HG02981 (cell line): ENCODE results near the gene A2M.
"Not testable (repeated sequence)": the region's sequence is repeated elsewhere in the genome, so short reads cannot be mapped to it uniquely, and the experiment has no call there.

Experiments
- ATAC-seq: cut with Tn5 transposase; IDR thresholded peaks from one replicate; pipeline ENCODE4 v1.9.1; 2021; ENCODE audit warnings: mild to moderate bottlenecking, moderate library complexity; ENCODE audit not compliant: unreplicated experiment

A2M gene

DNA sequence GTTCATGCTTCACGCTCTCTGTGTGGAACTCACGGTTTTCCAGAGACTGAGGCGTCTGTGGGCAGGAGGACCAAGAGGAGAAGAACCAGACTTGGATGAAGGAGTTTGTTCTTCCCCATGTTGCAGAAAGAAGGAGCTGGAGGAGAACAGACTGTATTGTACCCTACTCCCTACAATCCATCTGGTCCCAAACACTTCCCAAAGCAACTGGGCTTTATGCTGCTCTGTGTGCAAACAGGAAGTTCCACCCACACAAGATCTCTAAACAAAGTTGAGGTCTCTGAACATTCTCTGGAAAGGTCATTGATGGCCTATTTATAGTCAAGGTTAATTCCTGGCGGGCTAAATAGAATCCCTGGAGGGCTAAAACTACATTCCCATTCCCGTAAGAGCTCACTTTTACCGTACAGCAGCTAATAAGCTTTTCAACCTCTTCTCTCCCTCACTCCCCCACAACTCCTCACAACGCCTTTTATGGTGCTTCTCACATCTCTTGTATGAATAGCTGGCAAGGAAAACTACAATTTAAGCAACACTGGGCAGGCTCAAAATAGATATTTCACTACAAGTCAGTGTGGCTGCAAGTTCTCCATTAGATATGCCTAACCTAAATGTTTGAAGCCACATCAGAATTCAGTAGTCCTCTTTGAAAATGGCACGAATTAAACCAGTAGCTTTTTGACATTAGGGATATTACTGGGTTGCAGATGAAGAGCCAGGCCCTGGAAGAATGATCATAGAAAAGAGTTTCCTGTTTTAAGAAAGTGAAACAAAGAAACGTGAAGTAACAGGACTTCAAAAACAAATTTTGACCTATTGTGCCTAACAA lies at the start of gene A2M:
A2M (minus strand) TSS at position 189 of the 829 bp plus-strand sequence; CDS start at position 119, 70 bp downstream.
- no peak for ATAC-seq

DNA sequence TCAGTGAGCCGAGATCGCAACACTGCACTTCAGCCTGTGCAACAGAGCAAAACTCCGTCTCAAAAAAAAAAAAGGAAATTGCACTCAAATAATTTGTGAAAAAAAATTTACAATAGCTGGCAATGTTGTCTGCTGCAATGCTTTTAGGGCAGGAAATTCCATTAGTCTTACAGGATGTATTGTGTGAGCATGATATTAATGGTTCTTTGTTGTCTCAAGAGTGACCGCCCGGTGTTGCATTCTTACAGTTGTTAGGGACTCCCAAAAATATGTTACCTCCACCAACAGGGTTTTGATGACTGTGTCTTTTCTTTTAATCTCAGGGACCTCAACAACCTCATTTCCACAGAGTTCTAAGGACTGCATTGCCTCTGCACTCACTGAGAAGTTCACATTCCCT lies 47.7 kb upstream of the A2M start:
- ATAC-seq, result no peak

DNA sequence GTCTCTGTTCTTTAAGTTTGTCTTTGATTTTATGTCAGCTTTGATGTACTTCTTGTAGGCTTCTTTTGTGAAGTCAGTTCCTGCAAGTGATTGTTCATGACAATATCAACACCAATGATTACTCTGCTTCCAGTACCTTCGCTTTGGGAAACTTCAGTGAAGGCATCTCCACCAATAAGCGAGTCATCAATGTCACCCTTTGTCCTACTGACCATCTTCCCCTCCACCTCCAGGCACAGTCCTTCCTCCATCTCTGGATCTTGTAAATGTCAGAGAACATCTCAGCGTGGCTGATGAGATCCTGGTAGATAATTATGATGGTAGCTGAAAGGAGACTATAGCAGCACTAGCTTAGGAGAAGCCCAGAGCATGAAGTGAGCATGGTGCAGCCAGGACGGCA lies 40.4 kb upstream of the A2M start:
- ATAC-seq, result no peak

DNA sequence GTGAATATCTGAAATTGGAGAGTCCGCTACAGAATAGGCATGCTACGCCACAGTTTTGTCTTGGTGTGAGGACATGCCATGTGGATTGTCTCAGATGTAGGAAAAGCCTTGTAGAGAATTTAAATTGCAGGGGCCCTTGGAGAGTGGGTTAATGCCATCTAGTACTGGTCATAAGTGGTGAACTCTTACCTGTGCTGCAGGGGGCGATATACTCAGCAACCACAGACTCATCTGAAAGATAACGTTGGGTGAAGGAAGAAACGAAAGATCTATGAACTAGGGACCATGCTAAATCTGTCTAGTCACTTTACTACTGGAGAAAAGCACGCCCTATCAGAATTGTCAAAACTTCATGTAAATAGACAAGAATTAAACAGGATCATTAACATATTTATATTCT lies 33.7 kb upstream of the A2M start:
- no peak for ATAC-seq

DNA sequence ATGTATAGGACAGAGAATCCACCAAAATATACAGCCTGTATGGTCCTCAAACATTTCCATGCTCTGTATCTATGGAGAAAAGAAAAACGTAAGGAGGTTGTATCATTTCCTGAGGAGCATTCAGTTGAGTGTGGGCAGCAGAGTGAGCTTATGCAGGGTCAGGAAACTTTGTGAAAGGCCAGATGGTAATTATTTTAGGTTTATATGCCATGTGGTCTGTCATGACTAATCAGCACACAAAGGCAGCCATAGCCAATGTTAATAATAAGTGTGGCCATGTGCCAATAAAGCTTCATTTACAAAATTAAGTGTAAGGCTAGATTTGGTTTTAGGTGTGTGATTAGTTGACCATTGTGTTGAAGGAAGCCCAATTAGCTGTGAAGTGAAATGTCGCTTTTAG lies 33.2 kb upstream of the A2M start:
- no peak for ATAC-seq

DNA sequence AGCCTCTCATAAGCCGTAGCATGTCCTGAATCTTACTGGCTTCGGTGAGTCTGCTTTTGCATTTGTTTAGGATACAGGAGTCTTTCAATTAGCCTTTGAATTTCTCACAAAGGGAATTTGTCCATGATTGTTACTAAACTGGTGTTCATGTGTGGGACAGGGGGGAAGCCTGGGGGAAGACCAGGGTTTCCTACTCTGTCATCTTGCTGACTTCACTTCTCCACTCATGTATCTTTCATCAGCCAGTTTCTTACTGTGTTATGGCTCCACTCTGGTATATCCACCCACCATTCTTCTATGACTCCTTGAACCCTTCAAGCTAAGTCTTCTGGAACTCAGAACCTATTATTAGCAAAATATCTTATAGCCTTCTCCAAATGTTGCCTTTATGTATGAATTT lies 31.7 kb upstream of the A2M start:
- ATAC-seq, result no peak

DNA sequence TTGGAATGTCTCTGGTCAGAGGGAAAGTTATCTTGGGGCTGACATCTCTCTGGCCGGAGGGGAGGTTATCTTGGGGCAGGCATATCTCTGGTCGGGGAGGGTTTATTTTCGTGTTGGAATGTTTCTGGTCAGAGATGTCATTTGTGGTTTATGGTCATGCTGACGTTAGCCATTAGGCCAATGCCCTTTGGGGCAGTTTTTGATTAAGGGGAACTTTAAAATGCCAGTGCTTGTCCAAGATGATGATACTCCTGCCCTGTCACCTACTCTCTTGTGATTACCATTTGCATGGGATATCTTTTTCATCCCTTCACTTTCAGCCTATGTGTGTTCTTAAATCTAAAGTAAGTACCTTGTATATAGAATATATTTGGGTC lies 29.0 kb upstream of the A2M start:
- no peak for ATAC-seq

DNA sequence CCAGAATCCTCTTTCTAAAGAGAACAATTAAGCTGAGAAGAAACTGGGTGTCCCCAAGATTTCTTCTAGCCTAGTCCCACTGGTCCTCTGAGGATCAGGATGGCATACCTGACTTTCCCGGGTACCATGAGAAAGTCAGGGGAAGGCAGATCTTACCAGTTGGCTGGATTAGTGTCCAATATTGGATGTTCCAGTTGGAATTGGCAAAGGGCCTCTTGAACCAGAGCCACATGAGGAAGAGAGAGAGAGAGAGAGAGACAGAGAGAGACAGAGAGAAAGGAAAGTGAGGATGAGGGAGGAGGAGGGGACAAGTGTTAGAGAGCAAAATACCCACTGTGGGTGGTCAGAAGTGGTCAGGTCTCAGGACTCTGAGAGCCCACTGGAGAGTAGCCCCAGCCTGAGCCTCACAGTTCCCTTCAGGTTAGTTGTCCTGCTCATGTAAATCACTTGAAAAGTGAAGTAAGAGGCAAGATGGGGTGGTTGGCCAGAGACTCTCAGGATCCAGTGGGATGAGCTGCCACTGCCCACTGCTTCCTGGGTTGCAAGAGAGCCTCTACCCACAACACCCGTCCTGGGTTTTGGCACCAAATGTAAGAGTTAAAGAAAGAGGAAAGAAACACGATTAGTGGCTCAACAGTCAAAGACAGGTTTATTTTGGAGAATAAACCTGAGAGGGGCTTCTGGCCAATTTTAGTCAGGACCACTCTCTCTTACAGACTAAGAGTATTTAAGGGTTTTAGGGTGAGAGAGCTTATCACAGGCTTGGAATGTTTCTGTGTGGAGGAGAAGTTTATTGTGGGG lies 28.4 kb upstream of the A2M start:
- ATAC-seq, result no peak

DNA sequence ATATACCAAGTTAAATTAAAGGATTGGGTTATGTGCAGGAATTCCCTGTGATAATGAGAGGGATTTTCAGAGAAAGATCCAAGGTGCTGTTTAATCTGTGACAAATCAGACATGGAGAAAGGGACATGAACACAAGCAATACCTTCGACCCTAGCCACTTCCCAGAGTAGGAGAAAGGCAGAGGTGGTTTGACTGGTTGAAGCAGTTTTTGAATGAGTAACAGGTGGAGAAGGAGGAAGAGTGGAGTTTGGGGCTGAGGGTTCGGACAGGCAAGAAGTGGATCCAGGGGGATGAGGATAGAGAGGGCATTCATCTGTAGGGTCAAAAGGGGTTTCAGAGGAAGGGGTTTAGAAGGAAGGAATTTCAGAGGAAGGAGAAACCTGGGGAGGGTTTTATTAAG lies 27.4 kb upstream of the A2M start:
- no peak for ATAC-seq

DNA sequence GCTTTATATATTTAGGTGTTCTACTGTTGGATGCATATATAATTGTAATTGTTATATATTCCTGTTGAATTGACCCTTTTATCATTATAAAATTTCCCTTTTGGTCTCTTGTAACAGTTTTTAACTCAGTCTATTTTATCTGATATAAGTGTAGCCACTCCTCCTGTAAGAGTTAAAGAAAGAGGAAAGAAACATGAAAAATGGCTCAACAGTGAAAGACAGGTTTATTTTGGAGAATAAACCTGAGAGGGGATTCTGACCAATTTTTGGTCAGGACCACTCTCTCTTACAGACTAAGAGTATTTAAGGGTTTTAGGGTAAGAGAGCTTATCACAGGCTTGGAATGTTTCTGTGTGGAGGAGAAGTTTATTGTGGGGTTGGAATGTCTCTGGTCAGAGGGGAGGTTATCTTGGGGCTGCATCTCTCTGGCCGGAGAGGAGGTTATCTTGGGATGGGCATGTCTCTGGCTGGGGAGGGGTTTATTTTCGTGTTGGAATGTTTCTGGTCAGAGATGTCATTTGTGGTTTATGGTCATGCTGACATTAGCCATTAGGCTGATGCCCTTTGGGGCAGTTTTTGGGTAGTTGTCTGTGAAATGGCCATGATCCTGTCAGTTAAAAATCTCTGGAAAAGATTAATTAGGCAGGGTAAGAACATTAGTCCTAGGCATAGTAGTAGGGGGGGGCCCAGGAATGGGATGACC lies 24.0 kb upstream of the A2M start:
- ATAC-seq, result not testable (repeated sequence)

DNA sequence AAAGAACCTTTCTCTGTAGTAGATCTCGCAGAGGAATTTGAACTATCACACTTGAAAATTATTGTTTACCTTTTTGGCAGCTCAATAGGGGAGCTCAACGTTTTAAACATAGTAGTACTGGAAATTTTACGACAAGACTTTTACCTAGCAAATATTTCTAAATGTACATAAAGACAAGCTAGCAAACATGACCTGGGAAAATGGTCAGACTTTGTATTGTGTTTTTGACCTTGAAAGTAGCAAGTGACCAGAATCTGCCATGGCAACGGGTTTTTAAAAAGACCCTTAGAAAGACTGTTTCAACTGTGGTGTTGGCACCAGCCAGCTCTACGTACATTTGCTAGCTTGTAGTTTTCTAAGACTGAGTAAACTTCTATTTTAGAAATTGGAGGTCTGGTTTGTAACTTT lies 20.2 kb upstream of the A2M start:
- ATAC-seq, result no peak

DNA sequence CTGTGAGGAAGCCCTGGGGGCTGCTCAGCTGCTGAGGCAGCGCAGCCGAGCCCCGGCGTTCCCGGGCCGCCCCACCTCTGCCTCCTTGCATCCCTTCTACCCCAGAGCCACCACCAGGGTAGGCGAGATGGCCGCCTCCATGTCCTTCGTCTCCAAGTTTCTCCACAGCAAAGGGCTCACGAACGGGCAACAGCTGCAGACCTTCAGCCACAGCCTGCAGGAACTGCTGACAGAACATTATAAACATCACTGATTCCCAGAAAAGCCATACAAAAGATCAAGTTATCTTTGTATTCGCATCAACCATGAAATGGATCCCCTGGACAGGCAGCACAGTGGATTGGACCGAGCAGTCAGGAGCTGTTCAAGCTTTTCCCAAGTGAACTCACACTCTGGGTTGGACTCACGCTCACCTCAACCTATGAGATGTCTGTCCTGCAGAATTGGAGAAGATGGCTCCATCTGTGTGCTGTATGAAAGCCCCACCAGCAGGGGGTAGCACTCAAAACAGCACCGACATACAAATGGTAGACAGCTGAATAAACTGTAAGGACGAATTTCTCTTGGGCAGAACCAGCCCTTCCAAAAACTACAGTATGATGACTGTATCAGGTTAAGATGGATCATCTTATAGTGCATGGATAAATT lies 19.4 kb upstream of the A2M start:
- ATAC-seq, result no peak

DNA sequence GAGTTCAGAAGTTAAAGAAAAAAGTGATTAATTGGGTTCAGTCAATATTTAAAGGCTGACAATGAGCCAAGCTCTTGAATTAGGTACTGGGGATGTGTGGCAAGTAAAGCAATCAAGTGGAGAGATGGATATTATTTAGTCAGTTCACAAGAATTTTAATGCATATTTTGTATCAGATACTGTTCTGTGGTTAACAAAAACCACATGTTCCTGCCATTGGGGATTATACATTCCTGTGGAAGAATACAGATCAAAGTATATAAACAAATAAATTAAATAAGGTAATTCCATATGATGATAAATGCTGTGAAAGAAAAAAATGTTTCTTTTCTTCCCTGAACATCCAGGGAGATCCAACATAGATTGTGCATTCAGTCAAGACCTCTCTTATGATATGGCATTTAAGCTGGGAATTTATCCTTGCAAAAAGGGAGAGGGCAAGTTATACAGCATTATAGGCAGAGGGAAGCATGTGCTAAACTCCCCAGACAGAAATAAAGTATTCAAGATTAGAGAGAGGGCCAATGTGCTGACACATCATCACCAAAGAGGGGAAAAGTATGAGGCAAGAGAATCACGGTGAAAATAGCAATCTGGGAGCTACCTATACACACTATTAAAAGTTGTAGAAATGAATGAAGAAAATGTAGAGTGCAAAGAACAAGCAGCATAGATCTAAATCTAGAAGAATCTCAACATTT lies 17.6 kb upstream of the A2M start:
- no peak for ATAC-seq

DNA sequence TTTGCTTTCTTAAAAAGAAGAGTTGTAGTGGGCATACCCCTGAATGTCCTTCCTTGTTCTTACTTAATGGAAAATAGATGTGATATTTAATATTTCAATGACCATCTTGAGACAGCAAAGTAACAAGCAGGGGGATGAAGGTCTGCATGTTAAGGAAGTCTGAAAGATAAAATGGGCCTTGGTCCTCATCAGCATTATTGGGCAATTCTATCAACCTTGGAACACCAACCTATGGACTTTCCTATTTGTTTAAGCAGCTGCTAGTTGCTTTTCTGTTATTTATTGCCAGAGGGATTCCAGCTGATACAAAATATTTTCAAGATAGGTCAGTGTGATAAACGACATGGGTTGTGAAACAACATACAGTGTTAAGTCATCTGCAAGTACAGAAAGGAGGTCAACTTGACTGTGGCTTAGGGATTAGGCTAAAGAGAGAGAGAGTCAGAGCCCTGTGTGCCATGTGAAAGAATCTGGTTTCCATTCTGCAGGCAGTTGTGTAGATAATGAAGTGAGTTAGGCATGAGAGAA lies 16.4 kb upstream of the A2M start:
- ATAC-seq, result no peak

DNA sequence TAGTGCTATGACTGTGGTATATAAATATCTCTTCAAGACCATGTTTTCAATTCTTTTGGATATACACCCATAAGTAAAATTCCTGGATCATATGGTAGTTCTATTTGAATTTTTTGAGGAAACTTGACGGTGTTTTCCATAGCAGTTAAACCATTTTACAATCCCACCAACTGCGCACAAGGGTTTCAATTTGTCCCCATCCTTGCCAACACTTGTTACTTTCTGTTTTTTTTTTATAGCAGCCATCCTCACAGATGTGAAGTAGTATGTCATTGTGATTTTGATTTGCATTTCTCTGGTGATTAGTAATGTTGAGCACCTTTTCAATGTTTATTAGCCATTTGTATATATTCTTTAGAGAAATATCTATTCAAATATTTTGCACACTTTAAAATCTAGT lies 14.5 kb upstream of the A2M start:
- no peak for ATAC-seq

DNA sequence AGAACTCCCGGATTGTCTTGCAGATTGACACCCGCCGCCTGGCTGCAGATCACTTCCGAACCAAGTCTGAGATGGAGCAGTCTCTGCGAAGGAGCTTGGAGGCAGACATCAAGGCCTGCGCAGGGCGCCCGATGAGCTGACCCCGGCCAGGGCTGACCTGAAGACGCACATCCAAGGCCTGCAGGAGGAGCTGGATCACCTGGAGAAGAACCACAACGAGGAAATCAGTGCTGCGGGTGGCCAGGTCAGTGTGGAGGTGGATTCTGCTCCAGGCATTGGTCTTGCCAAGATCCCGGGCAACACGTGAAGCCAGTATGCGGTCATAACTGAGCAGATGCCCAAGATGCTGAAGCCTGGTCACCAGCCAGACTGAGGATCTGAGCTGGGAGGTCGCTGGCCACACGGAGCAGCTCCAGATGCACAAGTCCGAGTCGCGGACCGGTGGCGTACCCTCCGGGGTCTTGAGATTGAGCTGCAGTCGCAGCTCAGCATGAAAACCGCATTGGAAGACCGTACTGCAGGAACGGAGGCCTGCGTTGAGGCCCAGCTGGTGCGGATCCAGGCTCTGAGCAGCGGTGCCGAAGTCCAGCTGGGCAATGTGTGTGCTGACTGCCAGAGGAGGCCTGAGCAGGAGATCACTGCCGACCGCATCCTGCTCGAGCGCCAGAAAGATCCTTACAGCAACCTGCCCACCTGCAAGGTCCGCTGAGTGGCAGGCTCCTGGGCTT lies 12.4 kb upstream of the A2M start:
- ATAC-seq, result no peak

DNA sequence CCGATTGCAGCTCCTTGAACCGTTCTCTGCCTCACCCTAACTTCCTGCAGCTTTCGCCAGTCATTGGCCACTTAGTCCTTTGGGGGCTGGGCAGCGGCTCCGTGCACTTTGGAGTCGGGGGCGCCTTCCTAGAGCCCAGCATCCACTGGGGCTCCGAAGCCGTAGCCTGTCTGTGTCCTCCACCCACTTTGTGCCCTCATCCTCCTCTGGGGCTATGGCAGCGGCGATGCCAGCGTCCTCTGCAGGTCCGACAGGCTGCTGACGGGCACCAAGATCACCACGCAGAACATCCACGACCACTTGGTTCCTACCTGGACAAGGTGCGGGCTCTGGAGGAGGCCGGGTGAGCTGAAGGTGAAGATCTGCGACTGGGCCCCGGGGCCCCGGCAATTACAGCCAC lies 11.8 kb upstream of the A2M start:
- ATAC-seq, result no peak

DNA sequence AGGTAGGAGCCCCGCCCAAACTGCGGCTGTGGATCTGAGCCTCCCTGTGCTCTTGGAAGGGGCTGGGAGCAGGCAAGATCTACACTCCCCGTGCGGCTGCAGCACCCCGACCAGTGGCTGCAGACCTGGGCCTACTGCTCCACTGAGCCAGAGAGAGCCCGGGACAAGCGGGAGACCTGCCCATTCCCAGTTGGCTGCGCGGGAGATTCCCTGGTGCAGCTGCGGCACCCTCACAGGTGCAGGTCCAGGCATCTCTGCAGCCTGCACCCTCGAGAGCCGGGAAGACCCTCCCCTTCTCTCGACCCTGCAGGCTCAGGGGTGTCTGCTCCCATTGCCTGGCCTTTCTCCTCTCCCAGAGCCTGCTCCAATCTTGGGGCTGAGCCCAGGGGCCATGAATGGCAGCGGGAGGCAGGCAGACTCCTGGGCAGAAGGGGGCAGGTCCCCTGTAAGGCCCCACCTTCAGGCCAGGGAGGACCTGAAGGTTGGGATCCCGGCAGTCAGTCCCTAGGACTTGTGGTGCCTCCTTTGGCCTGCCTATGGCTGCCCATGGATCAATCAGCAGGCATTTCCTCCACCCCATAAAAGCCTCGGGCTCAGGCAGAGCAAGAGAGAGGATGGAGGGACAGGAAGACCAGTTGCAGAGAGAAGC lies 8.8 kb upstream of the A2M start:
- ATAC-seq, result no peak

DNA sequence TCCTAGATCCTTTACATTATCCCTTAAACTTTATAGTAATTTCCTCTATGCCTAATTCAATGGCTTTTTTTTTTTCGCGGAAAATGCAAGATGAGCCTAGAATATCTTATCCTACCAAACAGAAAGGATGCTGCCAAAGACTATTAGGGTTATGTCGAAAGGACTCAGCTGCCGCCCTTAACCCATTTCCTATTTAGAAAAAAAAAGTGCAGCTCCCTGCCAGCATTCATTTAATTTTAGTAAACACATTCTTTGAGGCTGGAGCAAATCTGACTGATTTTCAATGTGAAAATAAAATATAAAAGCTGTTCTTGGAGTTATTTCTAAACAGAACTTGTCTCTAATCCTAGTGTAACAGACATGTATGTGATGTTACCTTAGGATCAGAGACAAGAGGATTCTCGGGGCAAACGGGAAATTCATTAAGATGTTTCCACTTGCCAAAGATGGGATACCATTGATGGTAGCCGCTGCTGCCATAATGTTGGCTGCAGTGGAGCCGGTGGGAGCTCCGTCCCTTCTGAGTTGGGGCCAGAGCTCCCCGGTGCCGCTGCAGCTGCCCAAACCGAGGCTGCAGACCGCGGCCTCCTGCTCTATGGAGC lies 8.2 kb upstream of the A2M start:
- ATAC-seq, result no peak
